ENCODE data around the gene C5.
A peak's percentile ranks its signal among the peaks of the same experiment; 100 is the strongest.
"Not testable (repeated sequence)": the region's sequence is repeated elsewhere in the genome, so short reads cannot be mapped to it uniquely, and the experiment has no call there.

C5 gene

GRCh38 chr9:121050128-121050988 lies at the start of gene C5:
Gene C5, minus strand, starts transcription at chr9:121050275. Its CDS starts 29 bp downstream, at chr9:121050246.
- no peak for DNase-seq

- no peak for DNase-seq
Measured at GRCh38 chr9:121098567-121099198, 48.6 kb upstream of the C5 start.

GRCh38 chr9:121095057-121095456 lies 45.0 kb upstream of the C5 start:
- no peak for DNase-seq

- not testable (repeated sequence) for DNase-seq
Measured at GRCh38 chr9:121090743-121091142, 40.7 kb upstream of the C5 start.

GRCh38 chr9:121088576-121088975 lies 38.5 kb upstream of the C5 start:
- no peak for DNase-seq

GRCh38 chr9:121085661-121086060 lies 35.6 kb upstream of the C5 start:
- DNase-seq = no peak

- no peak for DNase-seq
Measured at GRCh38 chr9:121082075-121082474, 32.0 kb upstream of the C5 start.

- peak; percentile 68 for DNase-seq
Measured at GRCh38 chr9:121075251-121076036, 25.4 kb upstream of the C5 start.

GRCh38 chr9:121074370-121075250 lies 24.5 kb upstream of the C5 start, which contains the start of gene CNTRL:
Gene CNTRL, plus strand, starts transcription at chr9:121074955. Its CDS starts 13,372 bp downstream, at chr9:121088327.
- peak; percentile 96 for DNase-seq

- no peak for DNase-seq
Measured at GRCh38 chr9:121073038-121073437, 23.0 kb upstream of the C5 start.

GRCh38 chr9:121071756-121072421 lies 21.8 kb upstream of the C5 start:
- no peak for DNase-seq

GRCh38 chr9:121071370-121071755 lies 21.3 kb upstream of the C5 start:
- DNase-seq = no peak

- DNase-seq = no peak
Measured at GRCh38 chr9:121069396-121069795, 19.3 kb upstream of the C5 start.

- DNase-seq = no peak
Measured at GRCh38 chr9:121067640-121068039, 17.6 kb upstream of the C5 start.

GRCh38 chr9:121066850-121067249 lies 16.8 kb upstream of the C5 start:
- DNase-seq = no peak

GRCh38 chr9:121059998-121060636 lies 10.0 kb upstream of the C5 start:
- DNase-seq = no peak

GRCh38 chr9:121059513-121059912 lies 9.4 kb upstream of the C5 start:
- DNase-seq = no peak

GRCh38 chr9:121057821-121058220 lies 7.7 kb upstream of the C5 start:
- no peak for DNase-seq

- DNase-seq = no peak
Measured at GRCh38 chr9:121055642-121056143, 5.6 kb upstream of the C5 start.

- DNase-seq = no peak
Measured at GRCh38 chr9:121053544-121053943, 3.5 kb upstream of the C5 start.

GRCh38 chr9:121048618-121049017 lies 1.5 kb downstream of the C5 start:
- no peak for DNase-seq
